Hematopoietic multipotent progenitor cell treated with erythropoietin and hydrocortisone succinate and interleukin-3 and kit ligand, for 15 days (in vitro differentiated cells): ENCODE data around the gene TMOD2.

ENCODE experiments used
- DNase-seq: peaks from one replicate; pipeline ENCODE4 v3.0.0-alpha.2; 2015; ENCODE audit warnings: low spot score

The TMOD2 gene

GRCh38 chr15:51818150-51818549 lies 66.8 kb downstream of the TMOD2 start:
- DNase-seq, result no peak

GRCh38 chr15:51825698-51826097 lies 74.3 kb downstream of the TMOD2 start:
- no peak for DNase-seq

GRCh38 chr15:51828621-51829375 lies 77.4 kb downstream of the TMOD2 start:
- DNase-seq, result no peak

- peak; percentile 89 for DNase-seq
These were observed 78.2 kb downstream of the TMOD2 start, which contains the start of gene TMOD3 for GRCh38 chr15:51829376-51830275. Gene TMOD3, plus strand, starts transcription at chr15:51829653. Its CDS starts 33,232 bp downstream, at chr15:51862885.

GRCh38 chr15:51830276-51830806 lies 78.9 kb downstream of the TMOD2 start:
- no peak for DNase-seq

GRCh38 chr15:51833772-51834171 lies 82.4 kb downstream of the TMOD2 start:
- DNase-seq, result no peak

- no peak for DNase-seq
These were observed 86.4 kb downstream of the TMOD2 start for GRCh38 chr15:51837792-51838251.

- no peak for DNase-seq
These were observed 86.9 kb downstream of the TMOD2 start for GRCh38 chr15:51838270-51838669.

GRCh38 chr15:51840692-51841091 lies 89.3 kb downstream of the TMOD2 start:
- DNase-seq, result no peak

- no peak for DNase-seq
These were observed 90.1 kb downstream of the TMOD2 start for GRCh38 chr15:51841406-51842040.

GRCh38 chr15:51842265-51842664 lies 90.9 kb downstream of the TMOD2 start:
- DNase-seq, result no peak

GRCh38 chr15:51842852-51843737 lies 91.7 kb downstream of the TMOD2 start:
- no peak for DNase-seq

GRCh38 chr15:51844747-51845426 lies 93.5 kb downstream of the TMOD2 start:
- DNase-seq, result no peak

- DNase-seq, result no peak
These were observed 94.7 kb downstream of the TMOD2 start for GRCh38 chr15:51846066-51846462.

- DNase-seq, result no peak
These were observed 95.2 kb downstream of the TMOD2 start for GRCh38 chr15:51846463-51847230.

GRCh38 chr15:51848811-51849210 lies 97.4 kb downstream of the TMOD2 start:
- no peak for DNase-seq

- DNase-seq, result no peak
These were observed 98.5 kb downstream of the TMOD2 start for GRCh38 chr15:51849860-51850259.

- no peak for DNase-seq
These were observed 102.6 kb downstream of the TMOD2 start for GRCh38 chr15:51853998-51854397.

GRCh38 chr15:51855612-51856011 lies 104.2 kb downstream of the TMOD2 start:
- no peak for DNase-seq
